Uterus (tissue), 2 donors: ENCODE data around the gene LY6G5B.

Experiments
- POLR2A ChIP-seq, 2 donors: fragments of 450-650 bp; IDR thresholded peaks; one replicate each; pipeline ENCODE4 v1.6.1; 2016; ENCODE audit warnings: antibody characterized with exemption in 2 of 2, mild to moderate bottlenecking in 1 of 2, moderate library complexity in 1 of 2
- TF ChIP-seq, protein P1 (sequence below), 4 experiments: fragments of 200-600 bp in 2 of 4; fragments of 450-650 bp in 2 of 4; sonication (generic) in 2 of 4; IDR thresholded peaks; one replicate each; pipeline ENCODE4 v1.5.1; 2016 to 2019; ENCODE audit warnings: antibody characterized with exemption in 4 of 4, mild to moderate bottlenecking in 2 of 4, moderate library complexity in 1 of 4

DNA sequence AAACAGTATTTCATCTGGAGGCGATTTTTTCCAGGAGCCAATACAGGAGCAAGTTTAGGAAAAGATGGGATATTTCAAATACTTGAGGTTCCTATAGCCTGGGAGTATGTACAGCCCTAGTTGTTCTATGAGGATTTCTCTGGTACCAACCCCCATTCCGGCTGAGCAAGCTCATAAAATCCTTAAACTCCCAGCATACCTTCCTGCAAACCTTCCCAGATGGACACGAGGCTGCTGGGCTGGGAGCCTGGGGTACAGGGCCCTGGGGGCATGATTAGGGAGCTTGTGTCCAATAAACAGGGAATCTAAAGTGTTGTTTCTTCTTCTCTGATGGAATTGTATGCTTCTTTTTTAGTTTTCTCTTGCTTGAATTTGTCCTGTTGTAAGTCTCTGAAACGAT, 47.8 kb upstream of the LY6G5B start:
- TF ChIP-seq, protein P1, sequence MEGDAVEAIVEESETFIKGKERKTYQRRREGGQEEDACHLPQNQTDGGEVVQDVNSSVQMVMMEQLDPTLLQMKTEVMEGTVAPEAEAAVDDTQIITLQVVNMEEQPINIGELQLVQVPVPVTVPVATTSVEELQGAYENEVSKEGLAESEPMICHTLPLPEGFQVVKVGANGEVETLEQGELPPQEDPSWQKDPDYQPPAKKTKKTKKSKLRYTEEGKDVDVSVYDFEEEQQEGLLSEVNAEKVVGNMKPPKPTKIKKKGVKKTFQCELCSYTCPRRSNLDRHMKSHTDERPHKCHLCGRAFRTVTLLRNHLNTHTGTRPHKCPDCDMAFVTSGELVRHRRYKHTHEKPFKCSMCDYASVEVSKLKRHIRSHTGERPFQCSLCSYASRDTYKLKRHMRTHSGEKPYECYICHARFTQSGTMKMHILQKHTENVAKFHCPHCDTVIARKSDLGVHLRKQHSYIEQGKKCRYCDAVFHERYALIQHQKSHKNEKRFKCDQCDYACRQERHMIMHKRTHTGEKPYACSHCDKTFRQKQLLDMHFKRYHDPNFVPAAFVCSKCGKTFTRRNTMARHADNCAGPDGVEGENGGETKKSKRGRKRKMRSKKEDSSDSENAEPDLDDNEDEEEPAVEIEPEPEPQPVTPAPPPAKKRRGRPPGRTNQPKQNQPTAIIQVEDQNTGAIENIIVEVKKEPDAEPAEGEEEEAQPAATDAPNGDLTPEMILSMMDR (IDR thresholded peaks at IDR 0.05), result no peak
- no peak for TF ChIP-seq POLR2A (IDR thresholded peaks at IDR 0.05)
